Measurements from ENCODE around the gene KLRF1. TPM values are rescaled to one million over a fixed set of nuclear protein-coding genes. Genes with fewer than 3 reads are reported as not detected.

The KLRF1 gene, protein sequence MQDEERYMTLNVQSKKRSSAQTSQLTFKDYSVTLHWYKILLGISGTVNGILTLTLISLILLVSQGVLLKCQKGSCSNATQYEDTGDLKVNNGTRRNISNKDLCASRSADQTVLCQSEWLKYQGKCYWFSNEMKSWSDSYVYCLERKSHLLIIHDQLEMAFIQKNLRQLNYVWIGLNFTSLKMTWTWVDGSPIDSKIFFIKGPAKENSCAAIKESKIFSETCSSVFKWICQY
- total RNA-seq = 0.30 TPM in 1 of 2 replicates, not detected in the other

DNA sequence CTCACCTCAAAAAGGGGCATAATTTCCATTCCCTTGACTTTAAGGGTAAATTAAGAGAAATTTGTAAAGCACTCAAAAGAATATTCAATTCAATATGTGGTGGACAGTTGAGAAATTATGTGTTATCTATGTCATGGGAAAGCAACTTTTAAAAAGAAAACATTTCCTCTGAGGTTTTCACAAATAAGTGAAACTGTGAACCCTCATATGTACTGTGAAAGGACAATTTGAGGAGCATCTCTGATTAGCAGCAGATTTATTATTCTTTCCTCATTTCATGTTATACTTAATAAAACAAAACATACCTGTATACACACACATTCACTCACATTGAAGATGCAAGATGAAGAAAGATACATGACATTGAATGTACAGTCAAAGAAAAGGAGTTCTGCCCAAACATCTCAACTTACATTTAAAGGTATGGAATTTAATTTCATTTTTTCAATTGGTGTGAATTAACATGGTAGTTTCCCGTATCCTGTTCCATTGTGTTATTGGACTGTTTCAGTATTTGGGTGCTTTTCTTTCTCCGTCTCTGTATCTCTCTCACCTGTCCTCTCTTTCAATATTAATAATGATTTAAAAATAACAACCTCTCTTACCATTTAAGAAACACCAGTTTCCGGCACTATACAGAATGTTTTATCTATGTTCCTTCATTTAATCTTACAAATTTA lies at the start of gene KLRF1:
Gene KLRF1, plus strand, starts transcription at position 273 of the 680 bp plus-strand sequence. Its CDS starts 64 bp downstream, at position 337.

DNA sequence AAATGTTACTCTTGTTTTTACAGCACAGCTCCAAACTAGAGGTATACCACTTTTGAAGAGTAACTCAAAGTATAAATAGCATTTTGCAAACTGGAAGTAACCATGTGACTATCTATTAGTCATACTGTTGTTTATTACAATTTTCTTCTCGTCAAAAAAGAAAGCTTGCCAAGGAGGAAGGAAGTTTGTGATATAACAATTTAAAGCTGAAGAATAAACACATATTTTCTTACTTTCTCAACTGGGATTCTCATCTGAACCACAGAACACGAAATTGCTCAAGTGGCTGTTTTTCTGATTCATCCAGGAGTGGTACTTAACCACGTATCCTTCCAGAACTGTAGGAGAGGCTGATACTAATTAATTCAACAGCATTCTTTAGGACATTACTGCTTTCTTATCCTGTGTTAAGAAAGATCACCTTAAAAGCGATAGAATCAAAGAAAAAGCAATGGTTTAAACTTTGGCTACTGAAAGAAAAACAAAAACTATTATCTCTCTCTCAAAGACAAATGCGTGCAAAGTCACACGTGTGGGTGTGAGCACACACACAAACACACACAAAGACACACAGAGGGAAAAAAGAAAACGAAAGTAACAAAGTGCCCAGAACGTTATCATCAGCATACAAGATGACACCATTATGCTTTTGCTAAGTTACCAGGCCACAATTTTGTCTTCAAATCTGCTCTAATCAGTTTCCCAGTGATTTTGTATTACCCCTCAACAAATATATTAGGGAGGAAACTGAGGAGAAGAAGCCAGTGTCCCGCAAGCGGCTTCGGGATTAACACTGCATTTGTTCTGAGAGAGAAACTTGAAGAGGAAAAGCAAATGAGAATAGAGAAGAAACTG lies 42.3 kb downstream of the KLRF1 start, which contains the start of gene CLEC2B:
Gene CLEC2B, minus strand, starts transcription at position 48 of the 855 bp plus-strand sequence.

DNA sequence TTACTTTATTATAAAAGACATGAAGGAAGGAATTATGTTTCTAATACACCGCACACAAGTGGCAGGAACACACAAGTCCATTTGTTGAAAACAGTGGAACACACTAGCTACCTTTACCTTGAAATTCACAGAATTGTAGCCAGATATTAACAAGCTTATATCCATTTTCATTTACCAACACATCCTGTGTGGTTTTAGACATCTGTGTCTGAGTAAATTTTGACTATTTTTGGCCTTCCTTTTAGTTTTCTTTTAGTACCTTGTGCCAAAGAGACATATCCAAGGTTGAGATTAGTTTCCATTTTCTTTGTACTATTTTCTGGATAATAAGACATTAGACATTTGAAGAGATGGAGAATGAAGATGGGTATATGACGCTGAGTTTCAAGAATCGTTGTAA lies 54.0 kb downstream of the KLRF1 start, which contains the start of gene KLRF2:
Gene KLRF2, plus strand, starts transcription at position 244 of the 400 bp plus-strand sequence. Its CDS starts 107 bp downstream, at position 351.

Other genes starting within 250 kb of the KLRF1 start
- gene KLRB1, start 219.6 kb upstream of the KLRF1 start, total RNA-seq = not detected in 2 replicates
- 0.32 and 2.4 TPM in 2 replicates for gene CLEC2D, start 157.8 kb upstream of the KLRF1 start, total RNA-seq
- not detected in 2 replicates for gene CLECL1, start 94.4 kb upstream of the KLRF1 start, total RNA-seq
- gene CD69, start 66.6 kb upstream of the KLRF1 start, total RNA-seq = 0.97 and 2.0 TPM in 2 replicates
- gene CLEC2B, start 41.9 kb downstream of the KLRF1 start, total RNA-seq = 39.6 and 39.8 TPM in 2 replicates
- gene KLRF2, start 54.0 kb downstream of the KLRF1 start, total RNA-seq = not detected in 2 replicates
- gene CLEC2A, start 104.9 kb downstream of the KLRF1 start, total RNA-seq = not detected in 2 replicates
- not detected in 2 replicates for gene CLEC12A, start 143.9 kb downstream of the KLRF1 start, total RNA-seq
- not detected in 2 replicates for gene CLEC1B, start 171.6 kb downstream of the KLRF1 start, total RNA-seq
- gene CLEC12B, start 183.1 kb downstream of the KLRF1 start, total RNA-seq = 0.32 and 0.46 TPM in 2 replicates
- not detected in 2 replicates for gene CLEC9A, start 203.2 kb downstream of the KLRF1 start, total RNA-seq

All from epithelial cell of umbilical artery (primary cell).